ENCODE measurements around the gene WWOX. TPM values are rescaled to one million over a fixed set of nuclear protein-coding genes. Genes with fewer than 3 reads are reported as not detected.

The WWOX gene
- total RNA-seq, 2 experiments from 2014 or later, result 19.1 to 23.7 TPM

GRCh38 chr16:78804058-78804735, 704.7 kb downstream of the WWOX start:
- Mint-ChIP-seq H3K4me3 (no peak overlapping the region), H3K9me3 (peaks cover 3% of the 10 kb centered on the region), H3K4me1 (ENCODE audit: low read depth) (peaks cover 3% of the 10 kb centered on the region), H3K27me3 (no peaks in the 10 kb centered on the region), H3K36me3 (ENCODE audit: low read depth) (no peaks in the 10 kb centered on the region), H3K27ac (no peak overlapping the region)
- no peak for DNase-seq
- no peak for TF ChIP-seq CTCF (IDR thresholded peaks at IDR 0.05)
- intact Hi-C loops (cut with micrococcal nuclease), result no loop called here
- POLR2A ChIA-PET, result no interaction called here
- CTCF ChIA-PET, result no interaction called here
- no peak for ATAC-seq

- ATAC-seq (no peak), DNase-seq (no peak)
- CTCF ChIA-PET, result no interaction called here
- H3K4me3 Mint-ChIP-seq, result no peak overlapping the region
- no peaks in the 10 kb centered on the region for H3K27me3 Mint-ChIP-seq
- H3K36me3 Mint-ChIP-seq (ENCODE audit: low read depth), result no peaks in the 10 kb centered on the region
- H3K27ac Mint-ChIP-seq, result no peak overlapping the region
- no peak for TF ChIP-seq CTCF (IDR thresholded peaks at IDR 0.05)
- POLR2A ChIA-PET, result no interaction called here
- H3K9me3 Mint-ChIP-seq, result peaks cover 3% of the 10 kb centered on the region
- peaks cover 3% of the 10 kb centered on the region for H3K4me1 Mint-ChIP-seq (ENCODE audit: low read depth)
- intact Hi-C loops (cut with micrococcal nuclease), result no loop called here
Observed at GRCh38 chr16:78805556-78805955, 706.1 kb downstream of the WWOX start.

- Mint-ChIP-seq H3K36me3 (ENCODE audit: low read depth) (no peaks in the 10 kb centered on the region), H3K4me1 (ENCODE audit: low read depth) (no peaks in the 10 kb centered on the region), H3K4me3 (no peak overlapping the region), H3K9me3 (peaks cover 3% of the 10 kb centered on the region), H3K27ac (no peak overlapping the region), H3K27me3 (no peaks in the 10 kb centered on the region)
- ChIA-PET CTCF (no interaction called here), POLR2A (no interaction called here)
- DNase-seq (no peak), ATAC-seq (no peak)
- no peak for TF ChIP-seq CTCF (IDR thresholded peaks at IDR 0.05)
- intact Hi-C loops (cut with micrococcal nuclease), result no loop called here
Observed at GRCh38 chr16:78811247-78811646, 711.8 kb downstream of the WWOX start.

- ATAC-seq (no peak), DNase-seq (no peak)
- no peaks in the 10 kb centered on the region for H3K27me3 Mint-ChIP-seq
- no peak for TF ChIP-seq CTCF (IDR thresholded peaks at IDR 0.05)
- no peak overlapping the region for H3K27ac Mint-ChIP-seq
- ChIA-PET POLR2A (no interaction called here), CTCF (no interaction called here)
- no peaks in the 10 kb centered on the region for H3K36me3 Mint-ChIP-seq (ENCODE audit: low read depth)
- no peak overlapping the region for H3K4me3 Mint-ChIP-seq
- H3K4me1 Mint-ChIP-seq (ENCODE audit: low read depth), result no peaks in the 10 kb centered on the region
- no peaks in the 10 kb centered on the region for H3K9me3 Mint-ChIP-seq
- intact Hi-C loops (cut with micrococcal nuclease), result no loop called here
Observed at GRCh38 chr16:78812582-78812981, 713.1 kb downstream of the WWOX start.

- H3K4me1 Mint-ChIP-seq (ENCODE audit: low read depth), result no peaks in the 10 kb centered on the region
- H3K36me3 Mint-ChIP-seq (ENCODE audit: low read depth), result no peaks in the 10 kb centered on the region
- H3K27ac Mint-ChIP-seq, result no peak overlapping the region
- no peaks in the 10 kb centered on the region for H3K9me3 Mint-ChIP-seq
- DNase-seq, result no peak
- no peak for ATAC-seq
- no peak overlapping the region for H3K4me3 Mint-ChIP-seq
- TF ChIP-seq CTCF (IDR thresholded peaks at IDR 0.05), result no peak
- POLR2A ChIA-PET, result no interaction called here
- CTCF ChIA-PET, result no interaction called here
- H3K27me3 Mint-ChIP-seq, result no peaks in the 10 kb centered on the region
- intact Hi-C loops (cut with micrococcal nuclease), result no loop called here
Observed at GRCh38 chr16:78813661-78814311, 714.3 kb downstream of the WWOX start.

Measured in activated CD8-positive, alpha-beta T cell treated with anti-CD3 and anti-CD28 coated beads for 36 hours (primary cell).